ENCODE results near the gene PBX2.

PBX2 gene

DNA sequence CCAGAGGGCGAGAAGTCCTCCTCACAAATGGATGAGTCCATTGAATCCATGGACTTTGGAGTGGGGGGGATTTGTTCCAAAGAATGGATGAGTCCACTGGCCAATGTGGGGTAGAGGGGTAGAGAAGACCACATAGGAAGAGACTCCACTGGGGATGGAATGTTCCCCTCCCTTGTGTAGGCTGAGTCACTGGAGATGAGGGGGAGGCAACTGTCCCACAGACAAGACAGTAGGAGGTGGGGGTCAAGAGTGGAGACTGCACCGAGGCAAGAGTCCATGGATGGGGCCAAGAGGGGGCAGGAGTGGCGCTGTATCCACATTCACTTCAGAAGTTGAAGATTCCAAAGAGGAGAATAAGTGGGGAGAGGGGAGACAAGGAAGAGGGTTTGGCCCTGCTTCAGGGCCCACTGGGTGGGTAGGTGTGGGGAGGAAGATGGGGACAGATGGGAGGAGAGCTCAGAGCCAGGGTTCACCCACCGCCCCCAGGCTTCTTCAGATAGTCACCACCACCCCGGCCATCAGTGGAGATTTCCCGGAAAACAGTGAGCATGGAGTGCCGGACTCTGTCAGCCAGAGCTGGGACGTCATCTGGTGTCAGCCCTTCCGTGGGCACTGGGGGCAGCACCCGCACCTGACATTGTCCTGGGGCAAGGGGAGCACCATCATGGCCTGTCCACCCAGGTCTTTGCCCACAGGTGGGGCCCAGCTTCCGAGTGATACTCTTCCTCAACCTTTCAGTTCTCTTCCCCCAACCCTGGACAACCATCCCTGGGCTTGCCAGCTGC is 21.0 kb downstream of the PBX2 start:
- DNase-seq: no peak

DNA sequence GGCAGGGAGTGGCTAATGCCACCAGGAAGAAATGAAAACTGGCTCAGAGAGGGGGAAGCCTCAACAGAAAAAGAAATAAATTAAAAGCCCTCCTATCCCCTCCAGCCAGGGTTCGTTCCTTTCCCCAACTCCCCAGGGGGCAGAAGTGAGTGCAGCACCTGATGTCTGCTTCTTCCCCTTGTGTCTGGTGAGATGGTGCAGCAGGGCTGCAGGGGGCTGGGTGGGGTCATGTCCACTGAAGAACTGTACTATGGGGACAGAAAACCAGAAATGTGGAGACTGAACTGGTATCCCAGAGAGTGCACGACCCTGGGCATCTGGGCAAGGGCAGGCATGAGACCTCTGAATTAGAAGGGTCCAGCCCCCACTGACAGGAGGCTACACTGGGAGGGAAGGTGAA is 21.7 kb downstream of the PBX2 start:
- no peak for DNase-seq

DNA sequence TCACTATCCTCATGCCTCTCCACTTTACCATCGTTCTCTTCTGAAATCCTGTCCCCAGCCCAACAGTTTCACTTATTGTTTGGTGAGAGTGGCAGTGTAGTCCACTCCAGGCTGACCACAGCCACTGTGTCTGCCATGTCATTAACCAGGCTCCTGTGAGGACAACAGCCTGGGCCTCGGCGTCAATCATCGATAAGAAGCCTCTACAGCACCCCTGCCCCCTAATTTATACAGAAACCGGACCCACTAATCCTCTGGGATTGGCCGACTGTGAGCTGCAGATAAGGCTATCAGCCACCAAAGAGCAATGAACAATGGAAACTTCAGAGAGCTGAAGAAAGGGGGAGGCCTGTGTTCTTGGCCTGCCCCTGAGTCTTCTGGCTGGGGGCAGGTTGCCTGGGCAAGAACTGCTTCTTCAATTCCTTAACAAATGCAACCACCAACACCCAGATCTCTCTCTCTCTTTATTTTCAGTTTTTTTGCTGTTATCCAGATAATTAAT is 22.2 kb downstream of the PBX2 start:
- DNase-seq: no peak

DNA sequence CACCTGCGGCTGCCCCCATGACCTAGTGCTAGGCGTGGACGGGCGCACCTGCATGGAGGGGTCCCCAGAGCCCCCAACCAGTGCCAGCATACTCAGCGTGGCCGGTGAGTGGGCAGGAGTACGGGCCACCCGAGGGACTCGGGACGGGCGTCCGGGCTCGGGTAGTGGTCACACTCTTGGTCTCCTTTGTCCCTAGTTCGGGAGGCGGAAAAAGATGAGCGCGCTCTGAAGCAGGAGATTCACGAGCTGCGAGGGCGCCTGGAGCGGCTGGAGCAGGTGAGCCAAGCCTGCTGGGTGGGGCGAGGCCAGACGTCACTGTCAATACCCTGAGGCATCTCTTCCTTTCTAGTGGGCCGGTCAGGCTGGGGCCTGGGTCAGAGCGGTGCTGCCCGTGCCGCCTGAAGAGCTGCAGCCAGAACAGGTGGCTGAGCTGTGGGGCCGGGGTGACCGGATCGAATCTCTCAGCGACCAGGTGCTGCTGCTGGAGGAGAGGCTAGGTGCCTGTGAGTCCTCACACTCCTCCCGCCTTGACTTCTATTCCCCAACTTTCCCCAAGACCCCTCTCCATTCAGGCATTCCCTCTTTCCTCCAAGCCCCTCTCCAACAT is 22.7 kb downstream of the PBX2 start:
- DNase-seq: no peak

DNA sequence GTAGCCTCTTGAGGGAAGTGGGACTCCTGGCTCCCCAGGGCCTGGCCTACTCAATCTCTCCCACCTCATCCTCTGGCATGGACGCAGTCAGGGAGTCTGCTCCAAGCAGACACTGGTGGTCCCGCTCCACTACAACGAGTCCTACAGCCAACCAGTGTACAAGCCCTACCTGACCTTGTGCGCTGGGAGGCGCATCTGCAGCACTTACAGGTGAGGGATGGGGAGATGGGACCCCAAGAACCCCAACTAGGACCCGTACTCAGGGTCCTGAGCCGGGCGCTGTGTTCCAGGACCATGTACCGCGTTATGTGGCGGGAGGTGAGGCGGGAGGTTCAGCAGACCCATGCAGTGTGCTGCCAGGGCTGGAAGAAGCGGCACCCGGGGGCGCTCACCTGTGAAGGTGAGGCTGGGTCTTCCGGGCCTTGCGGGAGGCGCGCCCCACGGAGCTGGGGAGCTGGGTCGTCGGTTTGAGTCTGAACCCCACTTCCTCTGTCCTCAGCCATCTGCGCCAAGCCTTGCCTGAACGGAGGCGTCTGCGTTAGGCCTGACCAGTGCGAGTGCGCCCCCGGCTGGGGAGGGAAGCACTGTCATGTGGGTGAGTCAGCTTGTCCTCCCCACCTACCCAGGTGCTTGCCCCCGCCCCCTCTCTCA is 23.5 kb downstream of the PBX2 start:
- no peak for DNase-seq

DNA sequence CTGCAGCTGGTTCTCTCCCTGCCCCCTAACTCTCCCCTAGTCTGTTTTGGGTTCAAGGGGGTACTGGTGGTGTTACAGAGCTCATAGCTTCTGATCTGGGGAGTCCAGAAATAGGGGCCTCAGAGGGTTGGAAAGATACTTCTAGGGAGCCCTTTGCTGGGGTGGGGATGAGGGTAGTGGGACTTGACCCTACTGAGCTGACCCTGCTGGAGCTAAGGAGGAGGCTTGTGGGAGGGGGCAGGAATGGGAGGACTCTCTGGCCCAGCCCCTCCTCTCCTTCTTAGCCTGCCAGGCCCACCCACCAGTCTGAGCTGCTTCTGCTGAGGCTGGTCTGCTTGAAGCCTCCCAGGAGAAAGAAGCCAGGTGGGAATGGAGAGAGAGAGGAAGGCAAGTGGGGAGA is 25.7 kb downstream of the PBX2 start, which contains the start of gene EGFL8:
TSS of gene EGFL8 (plus strand) at position 301 of the 400 bp plus-strand sequence. CDS start 1,571 bp downstream, outside the sequence.
- no peak for DNase-seq

DNA sequence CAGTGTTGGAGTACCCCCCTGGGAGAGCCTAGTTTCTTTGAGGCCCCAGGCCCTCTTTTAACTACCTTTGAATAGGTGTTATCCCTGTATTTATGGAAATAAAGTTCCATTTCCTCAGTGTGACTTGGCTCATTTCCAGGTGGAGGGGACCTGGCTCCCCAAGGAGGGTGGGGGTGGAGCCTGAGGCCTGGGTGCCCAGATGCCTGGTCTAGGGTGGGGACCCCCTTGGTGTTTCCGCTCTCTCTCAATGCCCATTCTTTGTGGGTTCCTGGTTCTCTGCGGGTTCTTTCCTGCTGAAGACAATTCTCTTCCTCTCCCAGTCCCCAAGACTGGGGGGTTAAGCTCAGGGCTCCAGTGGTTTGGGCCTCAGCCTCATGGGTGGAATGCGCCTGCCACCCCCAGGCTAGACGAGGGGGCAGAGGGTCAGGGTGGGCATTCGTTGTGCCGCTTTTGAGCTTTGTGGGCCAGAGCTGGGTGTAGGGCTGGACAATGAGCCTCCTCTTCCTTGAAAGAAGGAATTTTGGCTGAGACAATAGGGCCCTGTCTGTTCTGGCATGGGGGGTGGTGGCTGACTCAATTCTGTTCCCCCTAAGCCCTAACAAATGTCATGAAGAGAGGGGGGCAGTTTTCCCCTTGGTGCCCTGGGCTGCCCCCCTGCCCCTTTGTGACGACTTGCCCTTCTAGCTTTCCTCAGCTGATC is 26.3 kb downstream of the PBX2 start:
- no peak for DNase-seq

DNA sequence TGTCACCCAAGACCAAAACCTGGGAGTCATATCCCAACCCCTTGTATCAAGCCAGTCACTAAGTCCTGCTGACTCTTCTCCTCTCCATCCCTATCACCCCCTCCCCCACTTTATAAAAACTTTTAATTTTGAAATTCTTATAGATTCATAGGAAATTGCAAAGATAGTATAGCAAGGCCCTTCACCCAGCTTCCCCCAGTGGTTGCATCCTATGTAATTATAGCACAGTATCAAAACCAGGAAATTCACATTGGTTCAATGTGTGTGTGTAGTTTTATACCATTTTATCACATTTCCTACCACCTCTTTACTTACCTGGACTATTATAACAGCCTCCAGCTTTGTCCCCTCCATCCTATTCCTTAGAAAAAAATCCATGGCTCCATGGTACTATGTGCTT is 31.9 kb downstream of the PBX2 start:
- DNase-seq: no peak

DNA sequence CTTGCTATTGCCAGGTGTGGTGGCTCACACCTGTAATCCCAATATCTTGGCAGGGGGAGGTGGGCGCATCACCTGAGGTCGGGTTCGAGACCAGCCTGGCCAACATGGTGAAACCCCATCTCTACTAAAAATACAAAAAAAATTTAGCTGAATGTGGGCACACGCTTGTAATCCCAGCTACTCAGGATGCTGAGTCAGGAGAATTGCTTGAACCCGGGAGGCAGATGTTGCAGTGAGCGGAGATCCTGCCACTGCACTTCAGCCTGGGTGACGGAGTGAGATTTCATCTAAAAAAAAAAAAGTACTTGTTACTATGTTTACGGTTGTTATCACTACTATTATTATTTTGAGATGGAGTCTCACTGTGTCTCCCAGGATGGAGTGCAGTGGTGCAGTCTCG is 33.1 kb downstream of the PBX2 start:
- no peak for DNase-seq

DNA sequence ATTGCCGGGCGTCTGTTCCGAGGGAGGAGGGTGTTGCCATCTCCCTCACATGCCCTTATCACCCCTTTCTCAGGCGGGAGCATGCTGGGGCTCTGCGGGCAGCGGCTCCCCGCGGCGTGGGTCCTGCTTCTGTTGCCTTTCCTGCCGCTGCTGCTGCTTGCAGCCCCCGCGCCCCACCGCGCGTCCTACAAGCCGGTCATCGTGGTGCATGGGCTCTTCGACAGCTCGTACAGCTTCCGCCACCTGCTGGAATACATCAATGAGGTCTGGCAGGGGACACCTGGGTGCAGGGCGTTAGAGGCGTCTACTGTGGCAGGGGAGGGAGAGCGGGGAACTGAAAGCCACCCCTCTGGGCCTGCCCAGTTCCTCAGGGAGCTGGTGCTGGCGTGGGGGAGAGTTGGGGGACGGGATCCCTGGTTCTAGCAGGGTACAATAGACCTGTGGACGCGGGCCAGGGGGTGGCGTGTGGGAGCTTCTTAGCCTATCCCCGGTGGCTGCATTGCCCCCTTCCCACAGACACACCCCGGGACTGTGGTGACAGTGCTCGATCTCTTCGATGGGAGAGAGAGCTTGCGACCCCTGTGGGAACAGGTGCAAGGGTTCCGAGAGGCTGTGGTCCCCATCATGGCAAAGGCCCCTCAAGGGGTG is 35.4 kb downstream of the PBX2 start:
- DNase-seq: peak; percentile 61 to 63

DNA sequence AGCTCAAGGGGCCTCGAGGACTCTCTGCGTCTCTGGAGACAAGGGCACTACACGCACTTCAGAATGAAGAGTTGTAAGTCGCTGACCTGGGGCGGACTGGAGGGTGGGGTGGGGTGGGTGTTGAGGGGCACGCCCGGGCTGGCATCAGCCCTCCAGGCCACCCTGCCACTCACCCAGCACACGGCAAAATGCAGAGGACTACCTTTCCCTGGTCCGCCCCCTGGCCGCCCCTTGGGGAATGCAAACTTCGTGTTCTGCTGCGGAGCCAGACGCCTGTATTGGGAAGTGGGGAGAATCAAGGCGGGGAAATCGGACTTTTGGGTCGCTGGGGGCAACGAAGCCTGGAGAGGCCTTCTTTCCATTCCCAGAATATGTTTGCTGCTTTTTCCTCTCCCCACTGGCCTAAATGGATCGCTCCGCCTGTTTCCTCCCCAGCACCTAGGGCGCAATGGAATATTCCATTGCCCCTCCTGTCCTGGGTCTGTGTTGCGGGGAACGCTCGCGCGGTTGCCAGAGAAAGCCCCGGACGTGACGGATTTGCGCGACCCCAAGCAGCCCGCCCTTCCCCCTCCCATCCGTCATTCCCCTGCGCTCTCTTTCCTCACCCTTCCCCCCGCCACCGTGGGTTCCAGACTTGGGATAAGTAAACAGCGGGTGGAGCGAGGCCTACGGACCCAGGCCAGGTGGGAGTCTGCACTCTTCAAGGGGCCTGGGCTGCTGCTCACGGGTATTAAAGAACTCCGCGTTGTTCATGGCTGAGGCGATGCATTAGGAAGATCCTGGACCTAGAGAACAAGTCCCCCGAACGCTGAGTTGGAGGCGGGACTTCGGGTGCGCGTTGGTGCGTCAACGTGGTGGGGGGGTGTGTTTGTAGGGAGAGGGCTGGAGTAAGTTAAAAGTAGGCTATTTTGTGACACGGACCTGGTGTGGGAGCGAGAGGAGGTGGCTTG is 36.2 kb downstream of the PBX2 start, which contains the start of gene PPT2:
TSS of gene PPT2 (plus strand) at position 578 of the 950 bp plus-strand sequence. CDS start 454 bp downstream, outside the sequence.
- DNase-seq: peak; percentile 79 to 84

DNA sequence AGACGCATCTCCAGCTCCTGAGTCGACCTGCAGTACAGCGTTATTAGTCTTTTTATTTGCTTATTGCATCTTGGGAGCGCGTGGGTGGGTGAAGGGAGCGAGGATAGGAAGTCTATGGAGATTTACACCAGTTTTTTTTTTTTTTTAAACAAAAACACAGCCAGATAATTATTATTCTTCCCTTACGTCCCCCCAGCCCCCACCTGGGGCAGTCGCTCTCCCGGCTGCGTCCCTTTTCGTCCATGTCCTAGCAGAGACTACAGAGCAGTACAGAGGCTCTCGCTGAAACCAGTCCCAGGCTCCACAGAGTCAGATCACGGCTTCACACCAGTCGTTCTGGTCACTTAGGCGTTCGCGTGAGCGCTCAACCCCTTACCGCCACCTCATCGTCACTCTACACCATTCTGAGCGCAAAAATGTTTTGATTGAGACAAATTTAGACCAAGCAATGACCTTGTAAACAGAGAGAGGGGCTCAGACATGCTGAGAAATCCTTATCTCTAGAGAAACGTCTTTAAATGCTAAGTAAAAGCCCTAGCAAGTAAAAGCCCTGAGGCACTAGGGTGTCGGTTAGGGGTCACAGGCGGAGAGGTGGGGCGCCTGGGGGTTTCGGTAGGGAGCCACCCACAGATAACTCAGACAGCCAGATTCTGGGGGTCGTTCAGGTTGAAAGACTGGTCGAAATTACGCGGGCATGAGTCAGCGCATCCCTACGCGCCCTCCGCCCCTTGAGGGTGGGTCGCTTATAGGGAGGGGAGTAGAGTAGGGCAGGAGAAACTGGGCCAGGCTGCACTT is 37.0 kb downstream of the PBX2 start:
- no peak for DNase-seq

DNA sequence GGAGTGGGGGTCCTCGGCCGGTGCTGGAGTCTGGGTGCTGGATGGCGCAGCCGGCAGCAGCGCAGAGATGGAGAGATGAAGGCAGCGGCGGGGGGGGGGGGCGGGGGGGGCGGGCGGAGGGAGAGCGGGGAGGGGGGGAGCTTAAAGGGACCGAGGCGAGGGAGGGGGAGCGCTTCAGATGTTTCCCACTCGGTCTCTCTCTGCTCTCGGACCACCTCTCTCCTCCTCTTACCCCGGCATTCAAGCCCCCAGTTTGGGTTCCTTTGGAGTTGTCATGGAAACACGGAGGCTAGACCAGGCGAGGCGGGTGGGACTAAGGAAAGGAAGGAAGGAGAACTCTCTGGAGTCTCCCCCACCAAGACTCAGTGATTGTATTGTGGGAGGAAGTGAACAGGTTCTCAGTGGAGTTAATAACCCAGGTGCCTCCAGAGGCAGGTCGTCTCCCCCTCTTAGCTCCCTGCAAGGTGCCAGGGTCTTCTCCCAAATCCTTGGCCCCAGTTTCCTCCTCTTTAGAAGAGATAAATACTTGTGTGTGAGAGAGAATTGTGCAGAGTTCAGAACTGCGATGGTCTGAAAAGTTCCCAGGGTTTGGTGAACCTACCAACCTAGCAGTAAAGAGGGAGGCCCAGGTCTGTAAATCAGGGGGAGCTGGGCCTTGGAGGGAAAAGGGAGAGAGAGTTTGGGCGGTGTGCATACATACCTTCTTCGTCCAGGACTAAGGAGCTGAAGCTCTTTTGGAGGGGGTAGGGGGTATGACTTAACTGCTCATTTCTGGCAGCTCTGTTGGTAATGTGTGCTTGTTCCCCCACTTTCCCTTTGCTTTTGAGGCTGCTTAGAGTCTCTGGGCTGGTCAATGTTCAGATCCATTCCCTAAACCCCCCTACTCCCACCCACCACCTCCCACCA is 37.9 kb downstream of the PBX2 start, which contains the start of gene PRRT1:
TSS of gene PRRT1 (minus strand) at position 77 of the 906 bp plus-strand sequence. CDS start 112 bp downstream, outside the sequence.
- DNase-seq: no peak

DNA sequence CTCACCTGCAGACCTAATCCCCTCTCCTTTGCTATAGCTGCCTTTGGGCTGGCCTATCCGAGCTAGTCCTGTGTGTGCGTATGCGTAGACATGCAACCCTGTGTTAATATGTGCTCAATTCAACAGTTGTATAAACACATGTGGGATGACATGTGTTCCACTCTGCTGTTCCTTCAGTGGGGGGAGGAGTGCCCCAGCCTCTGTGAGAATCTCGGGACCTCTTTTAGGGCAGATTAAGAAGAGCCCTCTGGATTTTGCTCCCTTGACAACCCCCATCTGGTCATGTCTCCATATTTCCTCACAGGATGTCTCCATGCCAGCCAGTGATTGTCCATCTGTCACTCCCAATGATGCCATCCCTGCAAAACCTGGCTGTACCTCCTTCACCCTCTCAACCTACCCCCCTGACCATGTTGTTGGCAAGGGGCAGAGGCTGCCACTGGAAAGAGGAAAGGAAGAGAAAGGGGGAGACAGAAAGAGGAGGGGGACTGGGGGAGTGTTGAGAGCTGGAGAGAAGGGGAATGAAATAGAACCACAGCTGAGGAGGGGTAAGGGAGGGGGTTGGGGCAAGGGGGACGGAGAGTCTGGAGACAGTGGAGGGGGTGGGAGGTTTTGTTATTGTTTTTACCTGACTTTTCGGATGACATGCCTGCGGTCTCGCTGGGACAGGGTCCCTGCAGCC is 38.7 kb downstream of the PBX2 start:
- DNase-seq: no peak

DNA sequence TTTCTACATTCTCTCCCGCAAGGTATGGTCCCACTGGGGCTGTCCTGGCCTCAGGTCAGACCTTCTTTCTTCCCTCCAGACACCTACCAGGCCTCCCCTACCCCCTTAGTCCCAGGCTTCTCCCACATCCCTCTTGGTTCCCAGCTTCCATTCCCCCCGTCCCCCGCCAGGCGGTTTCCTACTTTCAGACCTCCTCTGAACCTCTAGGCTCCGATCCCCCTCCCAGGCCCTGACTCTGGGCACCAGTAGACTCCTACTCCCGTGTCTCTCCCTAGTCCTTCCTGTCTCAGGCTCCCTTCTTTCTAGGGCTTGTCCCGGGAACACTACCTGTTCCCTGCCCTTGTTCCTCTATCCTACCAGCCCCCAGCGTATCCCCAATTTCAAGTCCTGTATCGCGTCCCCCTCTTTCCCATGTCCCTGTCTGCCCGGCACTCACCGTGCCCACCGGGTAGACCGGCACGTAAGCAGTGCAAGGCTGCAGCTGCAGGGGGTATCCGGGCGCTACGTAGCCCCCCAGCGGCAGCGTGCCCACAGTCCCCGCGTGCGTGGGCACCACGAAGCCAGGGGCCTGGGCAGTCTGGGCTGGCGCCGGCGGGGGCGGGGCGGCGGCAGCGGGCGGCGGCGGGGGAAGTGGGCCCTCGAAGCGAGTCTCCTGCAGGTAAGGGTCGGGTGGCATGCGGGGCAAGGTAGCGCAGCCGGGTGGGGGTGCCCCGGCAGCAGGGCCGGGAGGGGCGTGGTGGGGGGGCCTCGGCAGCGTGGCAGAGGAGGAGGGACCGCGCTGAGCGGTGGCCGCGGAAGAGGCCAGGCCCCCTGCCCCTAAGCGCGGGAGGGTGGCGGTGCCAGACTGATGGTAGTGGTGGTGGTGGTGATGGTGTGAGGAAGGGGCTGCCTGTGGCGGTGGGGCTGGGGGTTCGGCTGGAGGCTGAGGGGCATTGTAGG is 39.8 kb downstream of the PBX2 start:
- DNase-seq: no peak

DNA sequence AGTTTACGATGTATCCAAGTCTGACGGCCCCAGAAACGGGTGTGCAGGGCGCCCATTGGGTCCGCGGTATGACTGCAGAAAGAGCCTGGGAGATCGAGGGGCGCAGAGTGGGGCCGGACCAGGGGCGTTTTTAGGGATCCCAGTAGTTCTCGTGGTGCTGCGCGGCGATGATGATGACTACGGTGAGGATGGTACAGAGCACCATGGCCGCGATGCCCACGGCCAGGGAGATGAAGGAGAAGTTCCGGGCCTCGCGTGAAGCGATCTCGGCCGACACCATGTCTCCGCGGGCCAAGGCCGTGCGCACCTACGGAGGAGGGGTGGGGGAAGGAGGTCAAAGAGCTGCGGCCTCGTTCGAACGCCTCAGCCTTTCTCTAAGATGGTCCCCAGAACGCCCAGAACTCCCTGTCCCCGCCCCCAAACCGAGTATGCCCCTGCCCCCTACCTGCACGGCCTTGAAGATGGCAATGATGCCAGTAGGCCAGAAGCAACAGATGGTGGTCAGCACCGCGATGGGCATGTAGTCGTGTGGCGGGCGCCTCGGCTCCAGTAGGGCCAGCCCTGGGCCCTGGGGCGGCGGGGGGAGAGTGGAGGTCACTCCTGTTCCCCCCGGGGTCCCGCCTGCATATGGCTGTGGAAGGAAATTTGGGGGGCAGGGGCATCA is 40.8 kb downstream of the PBX2 start:
- no peak for DNase-seq

All from stimulated activated CD4-positive, alpha-beta T cell treated with anti-CD3 and anti-CD28 coated beads, Interleukin-2, amount 100 ng/mL, for 24 hours (primary cell).